ENCODE results near the gene ATM.

ATM gene, protein sequence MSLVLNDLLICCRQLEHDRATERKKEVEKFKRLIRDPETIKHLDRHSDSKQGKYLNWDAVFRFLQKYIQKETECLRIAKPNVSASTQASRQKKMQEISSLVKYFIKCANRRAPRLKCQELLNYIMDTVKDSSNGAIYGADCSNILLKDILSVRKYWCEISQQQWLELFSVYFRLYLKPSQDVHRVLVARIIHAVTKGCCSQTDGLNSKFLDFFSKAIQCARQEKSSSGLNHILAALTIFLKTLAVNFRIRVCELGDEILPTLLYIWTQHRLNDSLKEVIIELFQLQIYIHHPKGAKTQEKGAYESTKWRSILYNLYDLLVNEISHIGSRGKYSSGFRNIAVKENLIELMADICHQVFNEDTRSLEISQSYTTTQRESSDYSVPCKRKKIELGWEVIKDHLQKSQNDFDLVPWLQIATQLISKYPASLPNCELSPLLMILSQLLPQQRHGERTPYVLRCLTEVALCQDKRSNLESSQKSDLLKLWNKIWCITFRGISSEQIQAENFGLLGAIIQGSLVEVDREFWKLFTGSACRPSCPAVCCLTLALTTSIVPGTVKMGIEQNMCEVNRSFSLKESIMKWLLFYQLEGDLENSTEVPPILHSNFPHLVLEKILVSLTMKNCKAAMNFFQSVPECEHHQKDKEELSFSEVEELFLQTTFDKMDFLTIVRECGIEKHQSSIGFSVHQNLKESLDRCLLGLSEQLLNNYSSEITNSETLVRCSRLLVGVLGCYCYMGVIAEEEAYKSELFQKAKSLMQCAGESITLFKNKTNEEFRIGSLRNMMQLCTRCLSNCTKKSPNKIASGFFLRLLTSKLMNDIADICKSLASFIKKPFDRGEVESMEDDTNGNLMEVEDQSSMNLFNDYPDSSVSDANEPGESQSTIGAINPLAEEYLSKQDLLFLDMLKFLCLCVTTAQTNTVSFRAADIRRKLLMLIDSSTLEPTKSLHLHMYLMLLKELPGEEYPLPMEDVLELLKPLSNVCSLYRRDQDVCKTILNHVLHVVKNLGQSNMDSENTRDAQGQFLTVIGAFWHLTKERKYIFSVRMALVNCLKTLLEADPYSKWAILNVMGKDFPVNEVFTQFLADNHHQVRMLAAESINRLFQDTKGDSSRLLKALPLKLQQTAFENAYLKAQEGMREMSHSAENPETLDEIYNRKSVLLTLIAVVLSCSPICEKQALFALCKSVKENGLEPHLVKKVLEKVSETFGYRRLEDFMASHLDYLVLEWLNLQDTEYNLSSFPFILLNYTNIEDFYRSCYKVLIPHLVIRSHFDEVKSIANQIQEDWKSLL (N-terminal part only)

DNA sequence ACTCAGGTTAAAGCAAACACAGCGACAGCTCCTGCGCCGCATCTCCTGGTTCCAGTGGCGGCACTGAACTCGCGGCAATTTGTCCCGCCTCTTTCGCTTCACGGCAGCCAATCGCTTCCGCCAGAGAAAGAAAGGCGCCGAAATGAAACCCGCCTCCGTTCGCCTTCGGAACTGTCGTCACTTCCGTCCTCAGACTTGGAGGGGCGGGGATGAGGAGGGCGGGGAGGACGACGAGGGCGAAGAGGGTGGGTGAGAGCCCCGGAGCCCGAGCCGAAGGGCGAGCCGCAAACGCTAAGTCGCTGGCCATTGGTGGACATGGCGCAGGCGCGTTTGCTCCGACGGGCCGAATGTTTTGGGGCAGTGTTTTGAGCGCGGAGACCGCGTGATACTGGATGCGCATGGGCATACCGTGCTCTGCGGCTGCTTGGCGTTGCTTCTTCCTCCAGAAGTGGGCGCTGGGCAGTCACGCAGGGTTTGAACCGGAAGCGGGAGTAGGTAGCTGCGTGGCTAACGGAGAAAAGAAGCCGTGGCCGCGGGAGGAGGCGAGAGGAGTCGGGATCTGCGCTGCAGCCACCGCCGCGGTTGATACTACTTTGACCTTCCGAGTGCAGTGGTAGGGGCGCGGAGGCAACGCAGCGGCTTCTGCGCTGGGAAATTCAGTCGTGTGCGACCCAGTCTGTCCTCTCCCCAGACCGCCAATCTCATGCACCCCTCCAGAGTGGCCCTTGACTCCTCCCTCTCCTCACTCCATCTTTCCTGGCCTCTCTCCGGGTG lies at the start of gene ATM, which contains the start of gene NPAT:
ATM (plus strand) TSS at position 494 of the 774 bp plus-strand sequence. CDS start 4,558 bp downstream, outside the sequence.
NPAT (minus strand) TSS at position 65 of the 774 bp plus-strand sequence. CDS start 102 bp downstream, outside the sequence.
- Mint-ChIP-seq H3K4me1 (peaks cover 53% of the 10 kb centered on the region), H3K9me3 (no peaks in the 10 kb centered on the region), H3K36me3 (peaks cover 43% of the 10 kb centered on the region), H3K27ac (no peak within 1 kb of the TSS), H3K4me3 (no peak within 1 kb of the TSS)
- ATAC-seq (peak; percentile 87), DNase-seq (ENCODE audit: low spot score in 2 of 2) (peak; percentile 90 to 98)

DNA sequence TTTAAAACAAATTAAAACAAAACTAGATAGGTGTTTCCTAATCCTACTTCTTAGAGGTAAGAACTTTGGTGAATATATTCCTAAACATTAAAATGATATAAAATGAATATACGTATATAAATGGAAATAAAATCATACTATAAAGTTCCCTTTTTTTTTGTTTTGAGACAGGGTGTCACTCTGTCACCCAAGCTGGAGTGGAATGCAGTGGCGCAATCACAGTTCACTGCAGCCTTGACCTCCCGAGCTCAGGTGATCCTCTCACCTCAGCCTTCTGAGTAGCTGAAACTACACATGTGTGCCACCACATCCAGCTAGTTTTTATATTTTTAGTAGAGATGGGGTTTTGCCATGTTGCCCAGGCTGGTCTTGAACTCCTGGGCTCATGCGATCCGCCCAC lies 45.3 kb upstream of the ATM start:
- H3K27ac Mint-ChIP-seq, result peak overlapping the region; percentile 13
- no peaks in the 10 kb centered on the region for H3K4me1 Mint-ChIP-seq

DNA sequence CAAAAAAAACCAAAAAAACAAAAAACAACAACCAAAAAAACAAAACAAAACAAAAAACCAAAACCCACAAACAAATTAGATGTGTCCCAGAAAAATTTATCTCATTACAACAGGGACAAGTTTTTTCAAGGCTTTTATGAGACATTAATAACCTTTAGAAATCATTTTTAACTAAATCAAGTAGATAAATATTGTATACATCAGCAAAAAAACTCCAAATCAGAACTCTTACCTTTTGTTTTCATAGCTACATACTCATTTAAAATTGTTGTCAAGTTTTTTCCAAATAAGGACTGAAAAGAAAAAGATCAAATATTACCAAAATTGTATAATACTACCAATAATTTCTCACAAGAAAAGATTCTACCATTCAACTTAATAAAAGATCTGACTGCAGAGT lies 29.1 kb upstream of the ATM start:
- Mint-ChIP-seq H3K4me1 (peaks cover 17% of the 10 kb centered on the region), H3K4me3 (no peak overlapping the region), H3K36me3 (peaks cover 100% of the 10 kb centered on the region), H3K27ac (no peak overlapping the region), H3K9me3 (no peaks in the 10 kb centered on the region)
- DNase-seq (ENCODE audit: low spot score in 2 of 2), result no peak
- no peak for ATAC-seq

More for the DNA sequence above, 45.3 kb upstream of the ATM start:
- no peaks in the 10 kb centered on the region for H3K9me3 Mint-ChIP-seq
- ATAC-seq (no peak), DNase-seq (ENCODE audit: low spot score in 2 of 2) (no peak)
- H3K4me3 Mint-ChIP-seq, result no peak overlapping the region
- H3K36me3 Mint-ChIP-seq, result peaks cover 100% of the 10 kb centered on the region

DNA sequence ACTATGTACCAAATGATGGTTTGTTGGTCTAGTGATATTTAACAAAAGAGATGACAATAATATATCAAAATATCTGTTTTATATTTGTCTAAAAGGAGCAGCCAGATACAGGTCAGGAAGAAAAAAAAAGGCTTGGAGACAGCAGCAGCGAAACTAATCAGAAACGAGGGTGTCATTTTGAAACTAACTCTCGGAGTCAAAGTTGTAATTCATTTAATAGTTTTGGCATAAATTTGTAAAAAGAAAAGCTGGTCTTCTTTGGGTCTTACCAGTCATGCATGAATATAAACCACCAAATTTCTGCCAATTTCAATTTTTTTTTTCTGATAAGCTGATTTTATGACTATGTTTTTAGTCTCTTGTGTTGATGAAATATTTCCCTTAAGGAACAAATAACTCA lies 26.0 kb upstream of the ATM start:
- no peak for DNase-seq (ENCODE audit: low spot score in 2 of 2)
- Mint-ChIP-seq H3K4me3 (no peak overlapping the region), H3K9me3 (no peaks in the 10 kb centered on the region), H3K36me3 (peaks cover 82% of the 10 kb centered on the region), H3K4me1 (peaks cover 40% of the 10 kb centered on the region), H3K27ac (peak overlapping the region; percentile 81)
- ATAC-seq, result peak; percentile 48

DNA sequence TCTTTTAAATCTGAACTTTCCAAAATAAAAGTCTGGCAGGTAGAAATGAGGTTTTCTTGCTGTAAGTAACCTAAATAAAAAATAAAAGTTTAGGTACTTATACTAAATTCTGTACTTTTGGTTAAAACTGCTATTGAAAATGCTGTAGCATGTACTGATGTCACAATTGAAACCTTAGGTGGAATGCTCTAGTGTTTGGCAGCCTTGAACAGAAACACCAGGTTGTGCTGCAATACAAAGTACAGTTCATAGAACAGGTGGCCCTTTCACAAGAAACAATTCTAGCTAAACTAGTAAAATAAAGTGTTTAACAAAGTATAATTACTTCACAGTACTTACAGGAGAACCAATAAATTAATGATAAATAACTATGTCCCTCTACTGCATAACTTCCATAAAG lies 25.5 kb upstream of the ATM start:
- Mint-ChIP-seq H3K9me3 (no peaks in the 10 kb centered on the region), H3K36me3 (peaks cover 77% of the 10 kb centered on the region), H3K4me1 (peaks cover 40% of the 10 kb centered on the region), H3K4me3 (no peak overlapping the region), H3K27ac (peak overlapping the region; percentile 81)
- ATAC-seq, result peak; percentile 19
- no peak for DNase-seq (ENCODE audit: low spot score in 2 of 2)

DNA sequence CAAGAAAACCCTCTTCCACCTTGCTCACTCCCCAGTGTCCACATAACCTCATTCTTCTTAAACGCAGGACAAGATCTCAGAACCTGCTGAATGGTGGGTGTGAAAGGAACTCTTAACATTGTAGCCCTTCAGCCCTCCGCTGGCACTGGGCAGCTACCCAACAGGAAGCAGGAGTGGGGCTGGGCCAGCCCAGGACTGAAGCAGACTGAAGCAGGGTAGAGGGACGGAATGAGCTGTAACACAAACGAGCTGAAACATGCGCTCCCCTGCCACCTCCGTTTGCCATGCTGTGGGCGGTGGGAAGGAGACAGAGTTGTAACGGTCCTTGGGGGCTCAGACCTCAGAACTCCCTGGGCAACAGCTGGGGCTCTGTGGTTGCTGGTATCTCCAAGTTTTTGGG lies 24.0 kb upstream of the ATM start:
- no peak for ATAC-seq
- peaks cover 51% of the 10 kb centered on the region for H3K4me1 Mint-ChIP-seq

DNA sequence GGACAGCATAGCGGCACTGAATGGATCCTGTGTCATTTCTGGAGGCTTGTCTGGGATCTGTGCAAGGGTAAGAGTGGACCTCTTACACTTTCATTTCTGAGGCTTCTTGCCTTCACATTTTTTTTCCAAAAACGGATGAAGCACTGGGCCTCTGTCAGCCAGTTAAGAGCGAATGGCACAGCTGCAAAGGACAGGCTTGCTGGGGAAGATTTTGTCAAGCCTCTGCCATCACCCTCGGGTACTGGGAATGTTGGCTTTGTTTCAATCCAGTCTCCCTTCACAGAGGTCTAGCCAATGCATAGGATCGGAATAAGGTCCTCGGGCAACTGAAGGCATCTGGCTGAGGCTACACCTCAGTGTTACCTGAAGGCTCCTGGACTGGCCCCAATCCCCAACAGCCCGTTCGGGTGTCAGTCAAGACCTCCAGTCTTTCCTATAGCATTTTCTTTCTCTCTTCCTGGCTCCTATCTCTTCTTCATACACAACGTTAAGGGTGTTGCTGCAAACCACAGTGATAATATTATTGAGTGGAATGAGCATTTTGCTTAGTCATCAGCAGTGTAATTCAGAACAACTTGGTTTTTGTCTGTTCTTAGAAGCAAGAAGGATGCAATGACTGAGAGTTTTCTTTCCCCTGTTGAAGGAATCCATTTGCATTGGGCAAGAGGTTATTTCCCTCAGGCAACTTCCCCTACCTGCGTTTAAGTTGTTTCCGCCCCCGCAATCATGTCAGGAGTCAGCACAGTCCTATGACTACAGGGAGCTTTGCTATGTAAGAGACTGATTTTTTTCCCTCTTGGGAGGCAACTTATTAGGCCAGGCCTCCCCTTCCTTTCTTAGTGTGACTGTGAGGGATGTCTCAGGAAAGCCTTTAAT lies 23.2 kb upstream of the ATM start:
- H3K9me3 Mint-ChIP-seq, result no peaks in the 10 kb centered on the region
- peak overlapping the region; percentile 11 for H3K4me3 Mint-ChIP-seq
- peaks cover 58% of the 10 kb centered on the region for H3K4me1 Mint-ChIP-seq
- DNase-seq (ENCODE audit: low spot score in 2 of 2) (peak in 1 of 2 donors; percentile 66), ATAC-seq (peak; percentile 90)
- peaks cover 73% of the 10 kb centered on the region for H3K36me3 Mint-ChIP-seq
- peak overlapping the region; percentile 46 for H3K27ac Mint-ChIP-seq

More for the DNA sequence above, 24.0 kb upstream of the ATM start:
- DNase-seq (ENCODE audit: low spot score in 2 of 2), result no peak
- Mint-ChIP-seq H3K27ac (peak overlapping the region; percentile 81), H3K4me3 (peak overlapping the region; percentile 11), H3K36me3 (peaks cover 73% of the 10 kb centered on the region), H3K9me3 (no peaks in the 10 kb centered on the region)

DNA sequence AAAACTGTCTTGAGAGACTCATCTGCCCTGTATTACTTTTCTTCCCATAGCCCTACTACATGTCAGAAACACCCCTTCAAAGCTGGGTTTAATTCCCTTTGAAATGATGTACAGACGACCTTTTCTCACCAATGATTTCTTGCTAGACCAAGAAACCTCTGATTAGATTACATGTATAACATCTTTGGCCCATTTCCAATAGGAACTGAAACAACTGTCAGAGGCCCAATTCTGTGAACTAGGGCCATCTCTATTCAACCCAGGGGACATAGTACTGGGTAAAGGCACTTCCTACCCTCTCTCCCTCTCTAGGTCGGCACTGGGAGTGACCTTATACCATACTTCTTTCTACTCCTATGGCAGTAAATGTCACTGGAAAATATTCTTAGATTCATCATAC lies 19.8 kb upstream of the ATM start:
- H3K36me3 Mint-ChIP-seq, result peaks cover 73% of the 10 kb centered on the region
- no peak overlapping the region for H3K4me3 Mint-ChIP-seq
- peak overlapping the region; percentile 50 for H3K27ac Mint-ChIP-seq
- DNase-seq (ENCODE audit: low spot score in 2 of 2) (no peak), ATAC-seq (no peak)
- H3K4me1 Mint-ChIP-seq, result peaks cover 61% of the 10 kb centered on the region
- no peaks in the 10 kb centered on the region for H3K9me3 Mint-ChIP-seq

DNA sequence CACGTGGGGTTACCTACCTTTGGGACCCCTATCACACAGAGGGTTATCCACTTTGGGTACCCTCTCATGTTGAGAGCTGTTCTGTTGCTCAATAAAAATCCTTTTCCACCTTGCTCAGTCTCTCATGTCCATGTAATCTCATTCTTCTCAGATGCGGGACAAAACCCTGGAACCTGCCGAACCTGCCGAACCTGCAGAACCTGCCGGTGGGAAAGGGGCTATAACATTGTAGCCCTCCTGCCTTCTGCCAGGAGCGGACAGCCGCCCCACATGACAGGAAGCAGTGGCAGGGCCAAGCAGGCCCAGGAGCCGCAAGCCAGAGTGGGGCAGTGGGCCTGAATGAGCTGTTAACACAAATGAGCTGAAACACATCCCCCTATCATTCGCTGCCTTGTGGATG lies 18.5 kb upstream of the ATM start:
- ATAC-seq, result no peak
- H3K27ac Mint-ChIP-seq, result no peak overlapping the region
- no peak for DNase-seq (ENCODE audit: low spot score in 2 of 2)
- H3K4me3 Mint-ChIP-seq, result no peak overlapping the region
- H3K36me3 Mint-ChIP-seq, result peaks cover 73% of the 10 kb centered on the region
- no peaks in the 10 kb centered on the region for H3K9me3 Mint-ChIP-seq
- peaks cover 56% of the 10 kb centered on the region for H3K4me1 Mint-ChIP-seq

DNA sequence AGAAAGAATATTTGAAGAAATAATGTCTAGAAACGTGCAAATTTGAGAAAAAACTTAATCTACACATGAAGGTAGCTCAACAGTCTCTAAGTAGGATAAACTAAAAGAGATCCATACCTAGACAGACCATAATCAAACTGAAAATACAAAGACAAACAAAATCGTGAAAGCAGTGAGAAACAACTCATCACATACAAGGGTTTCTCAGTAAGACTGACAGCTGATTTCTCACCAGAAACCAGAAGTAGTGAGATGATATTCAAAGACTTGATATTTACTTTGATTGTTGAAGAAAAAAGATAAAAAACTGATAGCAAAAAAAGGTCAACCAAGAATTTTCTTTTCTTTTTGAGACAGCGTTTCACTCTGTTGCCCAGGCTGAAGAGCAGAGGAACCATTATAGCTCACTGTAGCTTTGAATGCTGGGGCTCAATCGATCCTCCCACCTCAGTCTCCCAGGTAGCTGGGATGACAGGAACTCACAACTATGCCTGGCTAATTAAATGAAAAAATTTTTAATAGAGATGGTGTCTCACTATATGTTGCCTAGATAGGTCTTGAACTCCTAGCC lies 17.9 kb upstream of the ATM start:
- H3K4me1 Mint-ChIP-seq, result peaks cover 56% of the 10 kb centered on the region
- ATAC-seq, result peak; percentile 77
- H3K36me3 Mint-ChIP-seq, result peaks cover 73% of the 10 kb centered on the region
- DNase-seq (ENCODE audit: low spot score in 2 of 2), result no peak
- no peak overlapping the region for H3K4me3 Mint-ChIP-seq
- H3K9me3 Mint-ChIP-seq, result no peaks in the 10 kb centered on the region
- H3K27ac Mint-ChIP-seq, result no peak overlapping the region

DNA sequence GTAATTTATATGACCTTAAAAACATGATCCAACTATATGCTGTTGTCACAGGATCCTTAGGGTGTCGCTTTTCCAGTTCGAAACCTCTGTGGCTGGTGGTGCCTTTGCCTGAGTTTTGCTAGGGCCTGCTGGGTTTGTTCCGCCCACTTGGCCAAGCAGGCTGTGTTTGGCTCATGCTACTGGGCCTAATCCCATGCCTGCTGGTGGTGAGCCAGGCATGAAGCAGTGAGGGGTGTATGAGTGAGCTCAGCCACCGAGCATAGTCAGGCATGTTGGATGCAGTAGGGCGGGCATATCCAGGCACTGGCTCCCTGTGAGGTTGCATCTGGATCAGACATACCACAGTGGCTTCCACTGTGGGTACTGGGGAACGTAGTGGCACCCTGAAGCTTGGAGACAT lies 16.7 kb upstream of the ATM start:
- Mint-ChIP-seq H3K4me1 (peaks cover 57% of the 10 kb centered on the region), H3K9me3 (no peaks in the 10 kb centered on the region), H3K36me3 (peaks cover 83% of the 10 kb centered on the region), H3K4me3 (no peak overlapping the region), H3K27ac (no peak overlapping the region)
- no peak for DNase-seq (ENCODE audit: low spot score in 2 of 2)
- no peak for ATAC-seq

DNA sequence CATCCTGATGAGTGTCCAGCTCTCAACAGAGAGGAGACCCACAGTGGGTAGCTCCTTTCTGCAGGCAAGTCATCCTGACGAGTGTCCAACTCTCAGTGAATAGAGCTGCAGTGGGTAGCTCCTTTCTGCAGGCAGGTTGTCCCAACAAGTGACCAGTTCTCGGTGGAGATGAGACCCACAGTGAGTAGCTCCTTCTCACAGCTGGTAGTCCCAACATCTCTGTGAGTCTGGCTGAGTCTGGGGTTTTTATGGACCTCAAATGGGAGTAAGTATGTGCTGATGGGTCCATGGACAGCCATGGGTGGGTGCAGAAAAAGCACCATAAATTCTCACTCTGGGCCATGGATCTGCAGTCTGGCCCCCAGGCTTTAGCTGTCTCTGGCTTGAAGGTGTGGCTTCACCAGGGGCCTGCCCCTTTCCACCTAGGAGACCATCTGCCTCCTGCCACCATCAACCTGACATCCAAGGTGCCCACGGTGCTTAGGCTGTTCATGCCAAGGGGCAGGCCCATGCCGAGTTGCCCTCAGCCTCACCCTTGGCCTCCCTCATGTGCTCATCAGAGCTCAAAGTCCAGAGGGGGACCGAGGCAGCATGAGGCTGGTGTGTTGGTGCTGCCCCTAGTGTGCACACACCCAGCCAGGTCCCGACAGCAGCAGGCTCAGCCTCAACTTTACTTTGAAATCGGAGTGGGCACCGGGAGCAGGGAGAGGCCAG lies 15.7 kb upstream of the ATM start:
- DNase-seq (ENCODE audit: low spot score in 2 of 2), result no peak
- Mint-ChIP-seq H3K27ac (no peak overlapping the region), H3K4me1 (peaks cover 57% of the 10 kb centered on the region), H3K4me3 (no peak overlapping the region), H3K9me3 (no peaks in the 10 kb centered on the region), H3K36me3 (peaks cover 93% of the 10 kb centered on the region)
- ATAC-seq, result no peak

DNA sequence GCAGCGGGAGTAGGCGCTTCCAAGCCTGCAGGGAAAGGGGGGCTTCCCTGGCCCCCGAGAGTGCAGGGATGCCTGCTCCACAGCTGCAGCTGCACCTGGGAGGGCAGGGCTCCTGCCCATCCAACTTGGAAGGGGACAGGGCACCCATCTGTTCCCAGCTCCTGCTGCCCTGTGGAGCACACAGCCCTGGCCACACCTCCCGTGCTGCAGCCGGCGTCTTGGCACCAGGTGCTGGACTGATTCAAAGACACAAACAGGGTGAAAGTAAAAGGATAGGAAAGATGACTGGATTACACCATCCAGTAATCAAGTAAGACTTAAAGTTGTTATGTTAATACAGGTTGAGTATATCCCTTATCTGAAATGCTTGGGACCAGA lies 15.2 kb upstream of the ATM start:
- peaks cover 98% of the 10 kb centered on the region for H3K36me3 Mint-ChIP-seq
- ATAC-seq (no peak), DNase-seq (ENCODE audit: low spot score in 2 of 2) (no peak)
- no peaks in the 10 kb centered on the region for H3K9me3 Mint-ChIP-seq
- H3K4me1 Mint-ChIP-seq, result peaks cover 57% of the 10 kb centered on the region
- no peak overlapping the region for H3K27ac Mint-ChIP-seq
- no peak overlapping the region for H3K4me3 Mint-ChIP-seq

Measured in stimulated activated effector memory CD8-positive, alpha-beta T cell treated with anti-CD3 and anti-CD28 coated beads, Interleukin-12 subunit alpha, Interleukin-12 subunit beta, amount 100 ng/mL, for 72 hours (primary cell).